CD4-positive, alpha-beta memory T cell (primary cell): Measurements from ENCODE around the gene UNC13B. TPM values are rescaled to one million over a fixed set of nuclear protein-coding genes. Genes with fewer than 3 reads are reported as not detected.
"Not testable (repeated sequence)": the region's sequence is repeated elsewhere in the genome, so short reads cannot be mapped to it uniquely, and the experiment has no call there.

Experiments used
- CTCF ChIA-PET: fragments of 350-600 bp; sonication (Branson Sonifier 250); formaldehyde crosslinking; loops from one replicate; lab custom pipeline; 2021; ENCODE audit warnings: inconsistent platforms; ENCODE audit not compliant: partially characterized antibody; lab: Charles Lee
- POLR2A ChIA-PET: fragments of 350-600 bp; sonication (Branson Sonifier 250); formaldehyde crosslinking; loops from one replicate; lab custom pipeline; 2021; ENCODE audit not compliant: partially characterized antibody; lab: Charles Lee
- DNase-seq, 5 donors: peaks; one replicate each; pipeline versions ENCODE4 v3.0.0 to v3.0.0-alpha.2; 2020 to 2022; ENCODE audit warnings: mixed read lengths in 1 of 5
- H3K27ac ChIP-seq: one replicate; pipeline ENCODE4 v1.7.0; 2013; ENCODE audit warnings: low read depth, low read length
- H3K27me3 ChIP-seq: 2 replicates; pipeline ENCODE4 v1.7.0; 2013; ENCODE audit warnings: mild to moderate bottlenecking, low read length, moderate library complexity; ENCODE audit not compliant: insufficient read depth
- H3K36me3 ChIP-seq: 2 replicates; pipeline ENCODE4 v1.7.0; 2013; ENCODE audit warnings: mild to moderate bottlenecking, low read length, moderate library complexity; ENCODE audit not compliant: insufficient read depth
- H3K4me1 ChIP-seq: 2 replicates; pipeline ENCODE4 v1.7.0; 2013; ENCODE audit warnings: mild to moderate bottlenecking, low read length, moderate library complexity; ENCODE audit not compliant: insufficient read depth
- H3K4me3 ChIP-seq, 2 donors: one replicate each; pipeline ENCODE4 v1.7.0; 2013; ENCODE audit warnings: low read length in 2 of 2, mild to moderate bottlenecking in 1 of 2
- H3K9me3 ChIP-seq, 2 donors: one replicate each; pipeline ENCODE4 v1.7.0; 2013; ENCODE audit warnings: low read length in 2 of 2, control low read depth in 1 of 2; ENCODE audit not compliant: control insufficient read depth in 1 of 2
- H3K27ac Mint-ChIP-seq, 7 donors: one replicate each; pipeline ENCODE4 v1.8.0; 2020 to 2021; ENCODE audit warnings: mixed read lengths in 7 of 7, mild to moderate bottlenecking in 6 of 7, inconsistent platforms in 3 of 7, moderate library complexity in 3 of 7
- H3K27me3 Mint-ChIP-seq, 2 donors: one replicate each; pipeline ENCODE4 v1.8.0; 2020 to 2021; ENCODE audit warnings: mixed read lengths in 2 of 2
- H3K36me3 Mint-ChIP-seq, 2 donors: one replicate each; pipeline ENCODE4 v1.8.0; 2020 to 2021; ENCODE audit warnings: mixed read lengths in 2 of 2, inconsistent platforms in 1 of 2, mild to moderate bottlenecking in 1 of 2
- H3K4me1 Mint-ChIP-seq, 4 donors: one replicate each; pipeline ENCODE4 v1.8.0; 2020 to 2021; ENCODE audit warnings: mixed read lengths in 4 of 4, mild to moderate bottlenecking in 1 of 4
- H3K4me3 Mint-ChIP-seq, 8 donors: one replicate each; pipeline ENCODE4 v1.8.0; 2020 to 2021; ENCODE audit warnings: mixed read lengths in 8 of 8, mild to moderate bottlenecking in 7 of 8, moderate library complexity in 6 of 8, inconsistent platforms in 3 of 8
- H3K9me3 Mint-ChIP-seq, 8 donors: one replicate each; pipeline ENCODE4 v1.8.0; 2020 to 2021; ENCODE audit warnings: mixed read lengths in 8 of 8, mild to moderate bottlenecking in 5 of 8, inconsistent platforms in 3 of 8, moderate library complexity in 1 of 8
- intact Hi-C: fragments of 100-400 bp; cut with micrococcal nuclease; formaldehyde crosslinking; loops from one replicate; pipeline ENCODE4 v1.15.1; 2023
- polyA plus RNA-seq, 2 donors: library from polyadenylated mRNA; unstranded; fragments of 300-500 nt; fragmentation: Illumina TruSeq; gene quantifications; one replicate each; pipeline ENCODE4 v1.2.3, GENCODE V29; 2021
- total RNA-seq, 2 experiments: library from RNA; stranded (reverse); gene quantifications; one replicate each; pipeline ENCODE4 v1.2.3, GENCODE V29; 2021

Gene UNC13B
- total and polyA plus RNA-seq, 4 experiments from 2014 or later: 0.12 to 1.6 (median 0.60) TPM

- no peak overlapping the region for H3K27ac ChIP-seq
- ChIA-PET CTCF (no interaction called here), POLR2A (no interaction called here)
- no peaks in the 10 kb centered on the region for H3K4me1 ChIP-seq
- Mint-ChIP-seq H3K4me1 (no peaks in the 10 kb centered on the region), H3K4me3 (no peak overlapping the region), H3K27ac (no peak overlapping the region), H3K27me3 (peaks cover 0 to 4% of the 10 kb centered on the region in 2 donors), H3K36me3 (no peaks in the 10 kb centered on the region), H3K9me3 (peaks cover 0 to 3% (median 0%) of the 10 kb centered on the region in 8 donors)
- no peaks in the 10 kb centered on the region for H3K9me3 ChIP-seq
- no peaks in the 10 kb centered on the region for H3K36me3 ChIP-seq
- intact Hi-C loops: no loop called here
- H3K4me3 ChIP-seq: no peak overlapping the region
- no peaks in the 10 kb centered on the region for H3K27me3 ChIP-seq
- no peak for DNase-seq
Observed at GRCh38 chr9:35180801-35181200, 19.0 kb downstream of the UNC13B start.

GRCh38 chr9:35182401-35182800 is 20.6 kb downstream of the UNC13B start:
- H3K27me3 Mint-ChIP-seq: not testable (repeated sequence)

GRCh38 chr9:35182996-35183754 is 21.4 kb downstream of the UNC13B start:
- H3K9me3 ChIP-seq, H3K9me3 Mint-ChIP-seq, CTCF ChIA-PET, H3K4me3 Mint-ChIP-seq, H3K27ac Mint-ChIP-seq, H3K36me3 ChIP-seq, H3K4me3 ChIP-seq, POLR2A ChIA-PET, intact Hi-C loops, H3K4me1 Mint-ChIP-seq, H3K27me3 Mint-ChIP-seq, H3K27me3 ChIP-seq, H3K4me1 ChIP-seq, H3K36me3 Mint-ChIP-seq, H3K27ac ChIP-seq, DNase-seq: not testable (repeated sequence)

More at GRCh38 chr9:35182401-35182800, 20.6 kb downstream of the UNC13B start:
- H3K36me3 Mint-ChIP-seq, H3K27me3 ChIP-seq, H3K9me3 Mint-ChIP-seq, CTCF ChIA-PET, H3K4me1 Mint-ChIP-seq, H3K9me3 ChIP-seq, H3K4me1 ChIP-seq, H3K27ac ChIP-seq, H3K36me3 ChIP-seq, DNase-seq, H3K4me3 Mint-ChIP-seq, H3K4me3 ChIP-seq, intact Hi-C loops, H3K27ac Mint-ChIP-seq, POLR2A ChIA-PET: not testable (repeated sequence)

GRCh38 chr9:35183755-35184480 is 22.1 kb downstream of the UNC13B start:
- H3K36me3 Mint-ChIP-seq, H3K27me3 ChIP-seq, intact Hi-C loops, H3K4me3 ChIP-seq, H3K27me3 Mint-ChIP-seq, H3K9me3 Mint-ChIP-seq, H3K27ac ChIP-seq, H3K27ac Mint-ChIP-seq, POLR2A ChIA-PET, CTCF ChIA-PET, H3K9me3 ChIP-seq, H3K4me1 Mint-ChIP-seq, DNase-seq, H3K4me1 ChIP-seq, H3K36me3 ChIP-seq, H3K4me3 Mint-ChIP-seq: not testable (repeated sequence)

GRCh38 chr9:35186524-35186923 is 24.7 kb downstream of the UNC13B start:
- no peak overlapping the region for H3K4me3 Mint-ChIP-seq
- H3K27me3 ChIP-seq: no peaks in the 10 kb centered on the region
- no peak for DNase-seq
- H3K4me1 ChIP-seq: no peaks in the 10 kb centered on the region
- CTCF ChIA-PET: no interaction called here
- H3K36me3 ChIP-seq: no peaks in the 10 kb centered on the region
- peaks cover 0 to 10% (median 4%) of the 10 kb centered on the region in 8 donors for H3K9me3 Mint-ChIP-seq
- peaks cover 0 to 1% of the 10 kb centered on the region in 2 donors for H3K27me3 Mint-ChIP-seq
- no peak overlapping the region for H3K4me3 ChIP-seq
- POLR2A ChIA-PET: no interaction called here
- no peaks in the 10 kb centered on the region for H3K4me1 Mint-ChIP-seq
- intact Hi-C loops: no loop called here
- H3K9me3 ChIP-seq: peaks cover 0 to 2% of the 10 kb centered on the region in 2 donors
- no peak overlapping the region for H3K27ac Mint-ChIP-seq
- no peak overlapping the region for H3K27ac ChIP-seq
- H3K36me3 Mint-ChIP-seq: no peaks in the 10 kb centered on the region

- H3K9me3 ChIP-seq: peaks cover 0 to 5% of the 10 kb centered on the region in 2 donors
- H3K4me3 ChIP-seq: no peak overlapping the region
- Mint-ChIP-seq H3K36me3 (peaks cover 0 to 2% of the 10 kb centered on the region in 2 donors), H3K27me3 (peaks cover 0 to 1% of the 10 kb centered on the region in 2 donors), H3K4me3 (no peak overlapping the region), H3K4me1 (no peaks in the 10 kb centered on the region), H3K9me3 (peaks cover 3 to 39% (median 31%) of the 10 kb centered on the region in 8 donors), H3K27ac (no peak overlapping the region)
- no peaks in the 10 kb centered on the region for H3K36me3 ChIP-seq
- H3K27ac ChIP-seq: no peak overlapping the region
- CTCF ChIA-PET: no interaction called here
- no peaks in the 10 kb centered on the region for H3K4me1 ChIP-seq
- intact Hi-C loops: no loop called here
- H3K27me3 ChIP-seq: no peaks in the 10 kb centered on the region
- no peak for DNase-seq
- POLR2A ChIA-PET: no interaction called here
Observed at GRCh38 chr9:35190203-35190602, 28.4 kb downstream of the UNC13B start.

- Mint-ChIP-seq H3K27me3 (peaks cover 1 to 2% of the 10 kb centered on the region in 2 donors), H3K4me1 (no peaks in the 10 kb centered on the region), H3K9me3 (peaks cover 5 to 39% (median 31%) of the 10 kb centered on the region in 8 donors), H3K36me3 (peaks cover 0 to 2% of the 10 kb centered on the region in 2 donors), H3K27ac (no peak overlapping the region), H3K4me3 (no peak overlapping the region)
- H3K9me3 ChIP-seq: peaks cover 0 to 5% of the 10 kb centered on the region in 2 donors
- no peaks in the 10 kb centered on the region for H3K27me3 ChIP-seq
- H3K27ac ChIP-seq: no peak overlapping the region
- CTCF ChIA-PET: no interaction called here
- H3K4me1 ChIP-seq: no peaks in the 10 kb centered on the region
- POLR2A ChIA-PET: no interaction called here
- no peak for DNase-seq
- H3K4me3 ChIP-seq: no peak overlapping the region
- H3K36me3 ChIP-seq: no peaks in the 10 kb centered on the region
- intact Hi-C loops: no loop called here
Observed at GRCh38 chr9:35191105-35191504, 29.3 kb downstream of the UNC13B start.
